ENCODE results near the gene TPRN. TPM values are rescaled to one million over a fixed set of nuclear protein-coding genes. Genes with fewer than 3 reads are reported as not detected.

The TPRN gene
- total and polyA plus RNA-seq, 2 of the 4 experiments (the other 2 are of a cell fraction) = 1.8 to 5.3 TPM

DNA sequence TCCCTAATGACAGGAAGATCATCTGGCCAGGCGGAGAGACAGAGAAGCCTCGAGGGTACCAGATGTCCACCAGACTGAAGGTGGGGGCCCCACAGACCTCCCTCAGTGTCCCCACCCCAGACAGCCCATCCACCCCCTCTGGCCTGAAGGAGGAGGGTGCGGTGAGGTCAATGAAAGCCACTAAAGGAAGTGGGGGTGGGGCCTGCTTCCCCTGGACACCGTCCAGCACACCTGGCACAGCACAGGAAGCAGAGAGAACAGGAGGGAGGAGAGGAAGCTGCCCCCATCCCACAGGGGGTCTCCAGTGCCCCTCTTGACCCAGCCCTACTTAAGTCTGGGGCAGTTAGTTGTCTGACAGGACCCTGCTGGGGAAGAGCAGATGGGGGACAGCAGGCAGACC, 41.9 kb downstream of the TPRN start:
- H4K8ac ChIP-seq (ENCODE audit: low read depth in 2 of 2, low read length in 2 of 2) = no peak overlapping the region
- H2AFZ ChIP-seq (replicated peaks; ENCODE audit: low read length, poor library complexity) = no peak overlapping the region
- H3K4me2 ChIP-seq (ENCODE audit: low read depth, low read length) = no peak overlapping the region
- H3K18ac ChIP-seq (ENCODE audit: low read depth, low read length) = no peak overlapping the region
- H3K27me3 ChIP-seq (ENCODE audit: control insufficient read depth, insufficient read depth, low read length) = peaks cover 67% of the 10 kb centered on the region
- H2AK5ac ChIP-seq (ENCODE audit: low read depth, low read length) = no peak overlapping the region
- no peaks in the 10 kb centered on the region for H3K79me1 ChIP-seq (ENCODE audit: low read depth in 1 of 2, low read length in 2 of 2)
- intact Hi-C loops (cut with micrococcal nuclease) (no loop called here), in situ Hi-C loops (cut with MboI; ENCODE audit: low sequenced_read_pairs) (no loop called here), dilution Hi-C loops (cut with HindIII; ENCODE audit: low sequenced_read_pairs, unreplicated experiment) (no loop called here)
- no peak overlapping the region for H2BK5ac ChIP-seq (ENCODE audit: low read depth, low read length, poor library complexity, severe bottlenecking)
- no peaks in the 10 kb centered on the region for H3K9me3 ChIP-seq (ENCODE audit: control insufficient read depth, insufficient read depth, low read length)
- H3K27ac ChIP-seq (ENCODE audit: insufficient read depth, low read length) = no peak overlapping the region
- no CpG with 5 or more reads among the region's 4 CpGs for WGBS, 2 experiments (ENCODE audit: extremely low coverage in 2 of 2, insufficient read length in 1 of 2)
- no peak overlapping the region for H2BK20ac ChIP-seq (ENCODE audit: low read depth, low read length)
- H3K4ac ChIP-seq (ENCODE audit: low read depth, low read length) = no peak overlapping the region
- DNase-seq (no peak), ATAC-seq (ENCODE audit: low read depth) (no peak)
- H3K9ac ChIP-seq (ENCODE audit: low read depth, low read length) = no peak overlapping the region
- no peak overlapping the region for H3K56ac ChIP-seq (ENCODE audit: extremely low read depth, insufficient read depth, low read length)
- 0 out of 2 replicates have a peak, but pooled peaks cover 5% of the 10 kb centered on the region for H4K20me1 ChIP-seq (ENCODE audit: insufficient read depth, low read length)
- no peak overlapping the region for H3K23ac ChIP-seq (ENCODE audit: low read depth, low read length)
- H2BK15ac ChIP-seq (ENCODE audit: low read depth, low read length) = no peak overlapping the region
- no peaks in the 10 kb centered on the region for H3K9me1 ChIP-seq (ENCODE audit: insufficient read depth, low read length)
- no peak overlapping the region for H4K91ac ChIP-seq (ENCODE audit: insufficient read depth, low read depth, low read length)
- H3K4me1 ChIP-seq (ENCODE audit: control insufficient read depth, insufficient read depth, low read length) = peaks cover 2% of the 10 kb centered on the region; the same call in 1 of the 2 replicates
- H2BK120ac ChIP-seq (ENCODE audit: low read depth, low read length) = no peak overlapping the region
- H2AK9ac ChIP-seq (replicated peaks; ENCODE audit: low read depth, low read length, poor library complexity) = no peak overlapping the region
- H3K4me3 ChIP-seq (ENCODE audit: insufficient read depth, low read depth, low read length) = no peak overlapping the region
- H3K36me3 ChIP-seq (ENCODE audit: control insufficient read depth, insufficient read depth, low read length) = no peaks in the 10 kb centered on the region
- no peak overlapping the region for H4K5ac ChIP-seq (ENCODE audit: low read depth, low read length)
- ChIA-PET CTCF (no interaction called here), POLR2A (ENCODE audit: unreplicated experiment) (no interaction called here)
- no peak for TF ChIP-seq FOS (IDR thresholded peaks at IDR 0.05; ENCODE audit: low read depth, low read length)
- no peak for TF ChIP-seq BHLHE40 (IDR thresholded peaks at IDR 0.05; ENCODE audit: low read depth, low read length)
- no peak for TF ChIP-seq MXI1 (IDR thresholded peaks at IDR 0.05; ENCODE audit: borderline replicate concordance, low read depth, low read length)
- no peak for TF ChIP-seq MAZ (IDR thresholded peaks at IDR 0.05; ENCODE audit: borderline replicate concordance, low read depth, low read length)
- no peak for TF ChIP-seq CEBPB (IDR thresholded peaks at IDR 0.05; ENCODE audit: low read depth, low read length)
- TF ChIP-seq MAFK (IDR thresholded peaks at IDR 0.05; ENCODE audit: low read depth, low read length) = no peak
- TF ChIP-seq RAD21 (IDR thresholded peaks at IDR 0.05; ENCODE audit: low read length) = no peak
- TF ChIP-seq SMC3 (IDR thresholded peaks at IDR 0.05; ENCODE audit: low read depth, low read length) = no peak
- TF ChIP-seq, protein P1, sequence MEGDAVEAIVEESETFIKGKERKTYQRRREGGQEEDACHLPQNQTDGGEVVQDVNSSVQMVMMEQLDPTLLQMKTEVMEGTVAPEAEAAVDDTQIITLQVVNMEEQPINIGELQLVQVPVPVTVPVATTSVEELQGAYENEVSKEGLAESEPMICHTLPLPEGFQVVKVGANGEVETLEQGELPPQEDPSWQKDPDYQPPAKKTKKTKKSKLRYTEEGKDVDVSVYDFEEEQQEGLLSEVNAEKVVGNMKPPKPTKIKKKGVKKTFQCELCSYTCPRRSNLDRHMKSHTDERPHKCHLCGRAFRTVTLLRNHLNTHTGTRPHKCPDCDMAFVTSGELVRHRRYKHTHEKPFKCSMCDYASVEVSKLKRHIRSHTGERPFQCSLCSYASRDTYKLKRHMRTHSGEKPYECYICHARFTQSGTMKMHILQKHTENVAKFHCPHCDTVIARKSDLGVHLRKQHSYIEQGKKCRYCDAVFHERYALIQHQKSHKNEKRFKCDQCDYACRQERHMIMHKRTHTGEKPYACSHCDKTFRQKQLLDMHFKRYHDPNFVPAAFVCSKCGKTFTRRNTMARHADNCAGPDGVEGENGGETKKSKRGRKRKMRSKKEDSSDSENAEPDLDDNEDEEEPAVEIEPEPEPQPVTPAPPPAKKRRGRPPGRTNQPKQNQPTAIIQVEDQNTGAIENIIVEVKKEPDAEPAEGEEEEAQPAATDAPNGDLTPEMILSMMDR (conservative IDR thresholded peaks at IDR 0.05; ENCODE audit: low read depth, low read length) = no peak
- no peak for TF ChIP-seq RCOR1 (IDR thresholded peaks at IDR 0.05; ENCODE audit: insufficient replicate concordance, low read length)
- no peak overlapping the region for H3K14ac ChIP-seq (replicated peaks; ENCODE audit: low read depth, low read length)
- no TSS peak for BruUV-seq (replicated peaks)
